ENCODE measurements around the gene PIGP. TPM values are rescaled to one million over a fixed set of nuclear protein-coding genes. Genes with fewer than 3 reads are reported as not detected.

The PIGP gene
- total and polyA plus RNA-seq, 2 of the 8 experiments (the other 6 are each of a cell fraction or from before 2014, with no cell fraction given): 11.3 to 18.0 TPM

GRCh38 chr21:37073417-37074196 is 736 bp upstream of the PIGP start (continued):
- peak; percentile 36; the same call in 1 of the 2 replicates for TF ChIP-seq CBX8 (IDR thresholded peaks at IDR 0.05; ENCODE audit: borderline replicate concordance, low read depth, low read length)
- no peak for TF ChIP-seq MAFK (IDR thresholded peaks at IDR 0.05; ENCODE audit: low read depth, low read length)
- no peak for TF ChIP-seq NRF1 (IDR thresholded peaks at IDR 0.05; ENCODE audit: low read depth, low read length)
- TF ChIP-seq TCF12 (IDR thresholded peaks at IDR 0.05; ENCODE audit: low read depth, low read length): no peak
- TF ChIP-seq, protein P1, sequence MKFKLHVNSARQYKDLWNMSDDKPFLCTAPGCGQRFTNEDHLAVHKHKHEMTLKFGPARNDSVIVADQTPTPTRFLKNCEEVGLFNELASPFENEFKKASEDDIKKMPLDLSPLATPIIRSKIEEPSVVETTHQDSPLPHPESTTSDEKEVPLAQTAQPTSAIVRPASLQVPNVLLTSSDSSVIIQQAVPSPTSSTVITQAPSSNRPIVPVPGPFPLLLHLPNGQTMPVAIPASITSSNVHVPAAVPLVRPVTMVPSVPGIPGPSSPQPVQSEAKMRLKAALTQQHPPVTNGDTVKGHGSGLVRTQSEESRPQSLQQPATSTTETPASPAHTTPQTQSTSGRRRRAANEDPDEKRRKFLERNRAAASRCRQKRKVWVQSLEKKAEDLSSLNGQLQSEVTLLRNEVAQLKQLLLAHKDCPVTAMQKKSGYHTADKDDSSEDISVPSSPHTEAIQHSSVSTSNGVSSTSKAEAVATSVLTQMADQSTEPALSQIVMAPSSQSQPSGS (IDR thresholded peaks at IDR 0.05; ENCODE audit: low read length): no peak
- TF ChIP-seq POLR2A (IDR thresholded peaks at IDR 0.05; ENCODE audit: control extremely low read depth in 1 of 2, low read depth in 2 of 2, low read length in 2 of 2): no peak
- TF ChIP-seq, protein P2, sequence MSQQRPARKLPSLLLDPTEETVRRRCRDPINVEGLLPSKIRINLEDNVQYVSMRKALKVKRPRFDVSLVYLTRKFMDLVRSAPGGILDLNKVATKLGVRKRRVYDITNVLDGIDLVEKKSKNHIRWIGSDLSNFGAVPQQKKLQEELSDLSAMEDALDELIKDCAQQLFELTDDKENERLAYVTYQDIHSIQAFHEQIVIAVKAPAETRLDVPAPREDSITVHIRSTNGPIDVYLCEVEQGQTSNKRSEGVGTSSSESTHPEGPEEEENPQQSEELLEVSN (IDR thresholded peaks at IDR 0.05): peak; percentile 19; the same call in 1 of the 2 replicates
- peak; percentile 75; the same call in 1 of the 2 replicates for TF ChIP-seq SUZ12 (IDR thresholded peaks at IDR 0.05; ENCODE audit: low read length)
- no peak for TF ChIP-seq PHF8 (conservative IDR thresholded peaks at IDR 0.05; ENCODE audit: low read depth, low read length)
- no peak for TF ChIP-seq HDAC6 (IDR thresholded peaks at IDR 0.05; ENCODE audit: low read depth, low read length)
- TF ChIP-seq RBBP5 (IDR thresholded peaks at IDR 0.05; ENCODE audit: borderline replicate concordance, low read depth, low read length): peak; percentile 59; the same call in 1 of the 2 replicates
- TF ChIP-seq SIRT6 (IDR thresholded peaks at IDR 0.05; ENCODE audit: low read length): no peak
- TF ChIP-seq HDAC2 (IDR thresholded peaks at IDR 0.05; ENCODE audit: borderline replicate concordance in 1 of 2, low read depth in 2 of 2, low read length in 2 of 2): peak; percentile 42 to 82; a peak in 3 of 4 replicates
- no peak for TF ChIP-seq SP1 (IDR thresholded peaks at IDR 0.05; ENCODE audit: low read depth, low read length)
- TF ChIP-seq CEBPB (IDR thresholded peaks at IDR 0.05; ENCODE audit: low read depth, low read length): no peak
- TF ChIP-seq CTBP2 (IDR thresholded peaks at IDR 0.05; ENCODE audit: borderline replicate concordance, insufficient read depth, insufficient read length, low read length): no peak

Measured in H1 (cell line).